Natural killer cell treated with Interleukin-12 subunit alpha and Interleukin-12 subunit beta and Interleukin-15 and Interleukin-18, amount 100 ng/mL, for 72 hours (primary cell): ENCODE results near the gene CERS6. TPM values are rescaled to one million over a fixed set of nuclear protein-coding genes. Genes with fewer than 3 reads are reported as not detected.
"Not testable (repeated sequence)": the region's sequence is repeated elsewhere in the genome, so short reads cannot be mapped to it uniquely, and the experiment has no call there.

ENCODE experiments used
- ATAC-seq, 2 donors: fragments of 150-1000 bp; cut with Tn5 transposase in 1 of 2; sonication (Bioruptor Pico), chemical (Tn5 transposase) in 1 of 2; 2 replicates each; pipeline ENCODE4 v1.10.0; 2021
- DNase-seq: peaks from one replicate; pipeline ENCODE4 v3.0.0; 2022; ENCODE audit warnings: low spot score
- H3K27ac Mint-ChIP-seq, 2 donors: 1 replicate in 1 of 2; 2 replicates in 1 of 2; pipeline ENCODE4 v1.8.0; 2022; ENCODE audit warnings: mixed read lengths in 2 of 2, mild to moderate bottlenecking in 1 of 2, moderate library complexity in 1 of 2
- H3K27me3 Mint-ChIP-seq, 2 donors: 1 replicate in 1 of 2; 2 replicates in 1 of 2; pipeline ENCODE4 v1.8.0; 2022; ENCODE audit warnings: mixed read lengths in 2 of 2
- H3K36me3 Mint-ChIP-seq: one replicate; pipeline ENCODE4 v1.8.0; 2022; ENCODE audit warnings: mixed read lengths
- H3K4me1 Mint-ChIP-seq, 2 donors: 1 replicate in 1 of 2; 2 replicates in 1 of 2; pipeline ENCODE4 v1.8.0; 2022; ENCODE audit warnings: low read depth in 2 of 2, mixed read lengths in 2 of 2, mild to moderate bottlenecking in 1 of 2
- H3K4me3 Mint-ChIP-seq: one replicate; pipeline ENCODE4 v1.8.0; 2022; ENCODE audit warnings: mixed read lengths
- H3K9me3 Mint-ChIP-seq: 2 replicates; pipeline ENCODE4 v1.8.0; 2022; ENCODE audit warnings: mixed read lengths
- total RNA-seq, 2 donors: library from RNA; stranded (reverse); gene quantifications; one replicate each; pipeline ENCODE4 v1.2.3, GENCODE V29; 2022

CERS6 gene
- total RNA-seq, 2 donors from 2014 or later: 17.8 to 19.5 TPM

GRCh38 chr2:168639441-168639898 lies 183.4 kb downstream of the CERS6 start:
- H3K9me3 Mint-ChIP-seq: no peaks in the 10 kb centered on the region
- no peak for DNase-seq
- H3K27me3 Mint-ChIP-seq: no peaks in the 10 kb centered on the region
- no peak for ATAC-seq
- H3K4me1 Mint-ChIP-seq: peaks cover 17 to 21% of the 10 kb centered on the region in 2 donors
- no peak overlapping the region for H3K27ac Mint-ChIP-seq
- H3K4me3 Mint-ChIP-seq: no peak overlapping the region
- no peaks in the 10 kb centered on the region for H3K36me3 Mint-ChIP-seq

DNA sequence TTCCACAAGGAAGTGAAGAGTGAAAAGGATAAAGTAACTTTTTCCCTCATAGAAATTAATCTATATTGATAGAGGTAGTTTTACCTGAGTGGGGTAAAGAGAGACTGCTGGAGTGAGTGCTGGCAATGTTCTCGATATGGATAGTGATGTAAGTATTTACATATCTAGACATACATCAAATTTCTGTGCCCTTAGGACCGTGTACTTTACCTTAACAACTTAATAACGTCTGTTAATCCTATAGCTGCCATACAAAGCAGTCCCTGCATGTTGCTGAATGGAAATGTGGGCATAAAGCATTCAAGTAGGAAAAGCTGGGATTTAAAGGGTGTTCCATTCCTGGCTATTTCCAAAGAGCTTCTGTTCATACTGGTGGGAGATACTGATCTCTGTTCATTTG lies 184.0 kb downstream of the CERS6 start:
- Mint-ChIP-seq H3K4me3 (no peak overlapping the region), H3K36me3 (no peaks in the 10 kb centered on the region), H3K9me3 (no peaks in the 10 kb centered on the region), H3K27ac (no peak overlapping the region), H3K27me3 (no peaks in the 10 kb centered on the region), H3K4me1 (peaks cover 15 to 18% of the 10 kb centered on the region in 2 donors)
- ATAC-seq (no peak), DNase-seq (no peak)

DNA sequence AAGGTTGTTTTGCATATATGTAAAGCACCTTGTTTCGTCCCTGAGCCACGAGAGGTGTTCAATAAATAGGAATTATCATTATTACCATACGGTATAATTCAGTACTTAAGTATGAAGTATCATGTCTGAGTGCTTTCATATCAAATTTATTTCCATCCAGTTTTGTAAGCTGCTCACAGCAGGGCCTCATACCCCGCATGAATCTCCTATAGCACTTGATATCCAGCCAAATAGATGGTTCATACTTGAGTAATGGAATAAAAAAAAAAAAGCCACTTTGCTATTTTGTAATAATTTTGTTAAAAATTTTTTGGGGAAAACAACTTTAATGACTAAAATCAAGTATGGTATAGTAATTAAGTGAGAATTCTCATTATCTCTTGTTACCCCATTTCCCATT lies 185.6 kb downstream of the CERS6 start:
- ATAC-seq: no peak
- Mint-ChIP-seq H3K9me3 (peaks cover 6% of the 10 kb centered on the region), H3K27me3 (no peaks in the 10 kb centered on the region), H3K4me1 (peaks cover 16 to 24% of the 10 kb centered on the region in 2 donors), H3K27ac (no peak overlapping the region), H3K4me3 (no peak overlapping the region), H3K36me3 (no peaks in the 10 kb centered on the region)
- DNase-seq: no peak

- H3K27me3 Mint-ChIP-seq: no peaks in the 10 kb centered on the region
- peaks cover 14 to 25% of the 10 kb centered on the region in 2 donors for H3K4me1 Mint-ChIP-seq
- no peak overlapping the region for H3K4me3 Mint-ChIP-seq
- no peak overlapping the region for H3K27ac Mint-ChIP-seq
- H3K9me3 Mint-ChIP-seq: peaks cover 7% of the 10 kb centered on the region
- H3K36me3 Mint-ChIP-seq: no peaks in the 10 kb centered on the region
- ATAC-seq: no peak
- DNase-seq: no peak
Observed at GRCh38 chr2:168642873-168643272, 186.8 kb downstream of the CERS6 start.

DNA sequence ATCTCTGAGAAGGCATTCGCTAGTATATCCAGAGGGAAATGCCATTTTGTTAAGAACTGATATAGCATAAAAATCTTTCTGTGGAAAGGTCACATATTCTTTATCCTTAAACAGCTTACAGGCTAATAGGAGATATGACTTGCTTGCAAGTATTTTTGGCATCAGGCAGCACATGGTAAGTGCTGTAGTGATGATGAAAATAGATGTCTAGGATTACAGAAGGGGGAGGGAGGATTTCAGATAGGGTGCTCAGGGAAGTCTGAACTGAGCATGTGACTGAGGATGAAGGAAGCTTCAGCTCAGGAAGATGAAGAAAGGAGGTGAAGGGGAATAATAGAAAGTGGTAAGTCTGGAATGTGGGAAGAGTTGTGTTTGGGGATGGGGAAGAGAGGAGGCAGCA lies 187.9 kb downstream of the CERS6 start:
- no peaks in the 10 kb centered on the region for H3K36me3 Mint-ChIP-seq
- H3K9me3 Mint-ChIP-seq: peaks cover 7% of the 10 kb centered on the region
- H3K4me3 Mint-ChIP-seq: no peak overlapping the region

GRCh38 chr2:168645696-168646338 lies 189.7 kb downstream of the CERS6 start:
- DNase-seq (no peak), ATAC-seq (no peak)
- no peaks in the 10 kb centered on the region for H3K36me3 Mint-ChIP-seq
- H3K4me3 Mint-ChIP-seq: no peak overlapping the region
- peak overlapping the region in 1 of 2 donors; percentile 13 for H3K27ac Mint-ChIP-seq
- H3K9me3 Mint-ChIP-seq: peaks cover 7% of the 10 kb centered on the region
- no peaks in the 10 kb centered on the region for H3K27me3 Mint-ChIP-seq
- H3K4me1 Mint-ChIP-seq: peaks cover 17 to 25% of the 10 kb centered on the region in 2 donors

More for the DNA sequence above, 187.9 kb downstream of the CERS6 start:
- H3K27ac Mint-ChIP-seq: peak overlapping the region in 1 of 2 donors; percentile 1
- ATAC-seq (no peak), DNase-seq (no peak)
- H3K4me1 Mint-ChIP-seq: peaks cover 14 to 25% of the 10 kb centered on the region in 2 donors
- no peaks in the 10 kb centered on the region for H3K27me3 Mint-ChIP-seq

GRCh38 chr2:168649105-168649504 lies 193.0 kb downstream of the CERS6 start:
- Mint-ChIP-seq H3K4me3 (no peak overlapping the region), H3K4me1 (peaks cover 16% of the 10 kb centered on the region in 2 donors), H3K9me3 (peaks cover 7% of the 10 kb centered on the region), H3K36me3 (no peaks in the 10 kb centered on the region), H3K27me3 (no peaks in the 10 kb centered on the region), H3K27ac (no peak overlapping the region)
- no peak for DNase-seq
- no peak for ATAC-seq

DNA sequence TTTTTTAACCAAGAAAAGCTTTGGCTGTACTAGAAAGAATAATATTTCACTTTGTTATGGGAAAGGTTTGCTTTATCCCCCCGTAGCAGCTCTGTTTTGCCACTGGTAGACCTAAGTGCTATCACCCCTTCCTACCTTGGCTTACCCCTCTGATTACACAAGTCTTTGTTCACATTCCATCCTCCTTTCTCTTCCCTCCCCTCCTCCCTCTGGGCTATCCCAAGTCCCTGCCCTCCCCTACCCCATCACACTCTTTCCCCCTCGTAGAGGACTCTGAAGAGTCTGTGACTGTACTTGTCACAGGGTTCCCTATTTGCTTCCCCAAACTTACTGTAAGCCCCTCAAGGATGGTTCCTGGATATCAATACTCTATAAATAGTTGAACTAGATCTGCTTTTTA lies 193.5 kb downstream of the CERS6 start:
- peaks cover 7% of the 10 kb centered on the region for H3K9me3 Mint-ChIP-seq
- H3K4me3 Mint-ChIP-seq: no peak overlapping the region
- ATAC-seq (no peak), DNase-seq (no peak)
- no peaks in the 10 kb centered on the region for H3K27me3 Mint-ChIP-seq
- H3K27ac Mint-ChIP-seq: no peak overlapping the region
- H3K36me3 Mint-ChIP-seq: no peaks in the 10 kb centered on the region
- H3K4me1 Mint-ChIP-seq: peaks cover 11 to 13% of the 10 kb centered on the region in 2 donors

DNA sequence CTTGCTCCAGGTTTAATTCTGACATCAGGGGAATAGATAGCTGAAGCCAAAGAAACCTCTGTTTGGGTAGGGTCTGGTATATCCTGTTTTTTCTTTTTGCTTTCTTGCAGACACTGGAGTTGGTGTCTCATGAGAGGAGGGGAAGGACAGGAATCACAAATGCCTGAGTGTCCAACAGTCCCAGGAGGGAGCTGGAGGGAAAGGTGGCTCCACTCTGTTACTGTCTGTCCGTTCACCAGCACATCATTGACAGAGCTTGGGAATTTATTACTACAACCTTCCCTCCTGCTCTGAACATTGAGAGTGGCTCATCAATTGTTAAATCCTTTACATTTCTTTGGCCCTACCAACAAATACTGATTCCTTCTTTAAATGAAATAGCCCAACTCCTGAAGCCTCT lies 194.1 kb downstream of the CERS6 start:
- no peak overlapping the region for H3K27ac Mint-ChIP-seq

DNA sequence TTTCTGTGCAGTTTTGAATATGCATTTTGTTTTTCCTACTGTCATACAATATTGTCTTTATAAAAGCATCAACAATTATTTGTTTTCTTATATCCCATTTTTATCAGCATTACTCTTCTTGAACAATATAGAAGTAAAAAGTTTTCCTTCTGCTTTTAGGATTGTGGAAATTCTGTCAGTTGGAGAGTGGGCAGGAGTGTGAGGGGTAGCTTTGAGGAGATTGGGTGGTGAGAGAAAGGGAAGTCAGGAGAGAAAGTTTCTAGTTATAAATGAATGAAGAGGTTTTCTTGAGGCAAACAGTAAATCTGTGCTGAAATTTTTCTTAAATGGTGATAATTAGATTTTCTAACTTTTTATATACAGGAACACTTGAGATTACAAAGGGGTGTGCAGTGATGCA lies 194.7 kb downstream of the CERS6 start:
- Mint-ChIP-seq H3K4me1 (peaks cover 8 to 9% of the 10 kb centered on the region in 2 donors), H3K27ac (no peak overlapping the region), H3K9me3 (peaks cover 5% of the 10 kb centered on the region), H3K4me3 (no peak overlapping the region), H3K27me3 (no peaks in the 10 kb centered on the region), H3K36me3 (no peaks in the 10 kb centered on the region)
- no peak for DNase-seq
- no peak for ATAC-seq

More for the DNA sequence above, 194.1 kb downstream of the CERS6 start:
- no peaks in the 10 kb centered on the region for H3K36me3 Mint-ChIP-seq
- peaks cover 7% of the 10 kb centered on the region for H3K9me3 Mint-ChIP-seq
- H3K4me3 Mint-ChIP-seq: no peak overlapping the region
- no peaks in the 10 kb centered on the region for H3K27me3 Mint-ChIP-seq
- ATAC-seq (no peak), DNase-seq (no peak)
- H3K4me1 Mint-ChIP-seq: peaks cover 11 to 13% of the 10 kb centered on the region in 2 donors

GRCh38 chr2:168652997-168653921 lies 197.2 kb downstream of the CERS6 start:
- no peak overlapping the region for H3K4me3 Mint-ChIP-seq
- ATAC-seq (no peak), DNase-seq (no peak)
- no peaks in the 10 kb centered on the region for H3K27me3 Mint-ChIP-seq
- H3K27ac Mint-ChIP-seq: no peak overlapping the region
- peaks cover 0 to 5% of the 10 kb centered on the region in 2 donors for H3K4me1 Mint-ChIP-seq
- H3K9me3 Mint-ChIP-seq: no peaks in the 10 kb centered on the region
- H3K36me3 Mint-ChIP-seq: no peaks in the 10 kb centered on the region

DNA sequence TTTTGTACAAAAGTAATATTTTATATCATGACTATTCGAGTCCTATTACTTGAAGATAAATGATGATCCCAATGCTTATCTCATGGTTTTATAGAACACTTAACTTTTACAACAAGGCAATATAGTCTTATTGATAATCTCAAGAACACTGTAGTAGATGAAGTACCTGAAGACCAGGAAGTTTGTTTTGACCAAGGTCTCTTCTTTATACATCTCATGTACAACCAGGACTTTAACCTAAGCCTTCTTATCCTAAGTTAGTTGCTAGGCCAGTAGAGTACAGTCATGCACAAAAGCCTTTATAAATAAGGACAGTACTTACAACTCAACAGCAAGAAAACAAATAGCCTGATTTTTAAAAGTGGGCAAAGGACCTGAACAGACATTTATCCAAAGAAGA lies 198.6 kb downstream of the CERS6 start:
- no peak overlapping the region for H3K4me3 Mint-ChIP-seq
- no peak for DNase-seq
- no peak for ATAC-seq
- no peaks in the 10 kb centered on the region for H3K9me3 Mint-ChIP-seq
- H3K4me1 Mint-ChIP-seq: peaks cover 0 to 5% of the 10 kb centered on the region in 2 donors
- no peaks in the 10 kb centered on the region for H3K27me3 Mint-ChIP-seq
- no peaks in the 10 kb centered on the region for H3K36me3 Mint-ChIP-seq
- H3K27ac Mint-ChIP-seq: no peak overlapping the region

DNA sequence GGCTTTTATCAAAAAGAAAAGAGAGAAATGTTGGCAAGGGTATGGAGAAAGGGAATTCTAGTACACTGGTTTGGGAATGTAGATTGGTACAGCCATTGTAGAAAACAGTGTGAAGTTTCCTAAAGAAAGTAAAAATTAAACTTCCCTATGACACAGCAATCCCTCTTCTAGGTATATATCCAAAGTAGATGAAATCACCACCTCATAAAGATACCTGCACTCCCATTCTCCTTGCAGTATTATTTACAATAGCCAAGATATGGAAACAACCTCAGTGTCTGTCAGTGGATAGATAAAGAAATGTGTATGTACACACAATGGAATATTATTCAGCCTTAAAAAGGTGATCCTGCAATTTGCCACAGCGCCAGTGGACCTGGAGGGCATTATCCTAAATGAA lies 199.1 kb downstream of the CERS6 start:
- Mint-ChIP-seq H3K36me3 (no peaks in the 10 kb centered on the region), H3K9me3 (no peaks in the 10 kb centered on the region), H3K4me1 (peaks cover 0 to 5% of the 10 kb centered on the region in 2 donors), H3K4me3 (no peak overlapping the region), H3K27ac (no peak overlapping the region), H3K27me3 (no peaks in the 10 kb centered on the region)
- ATAC-seq (no peak), DNase-seq (no peak)

DNA sequence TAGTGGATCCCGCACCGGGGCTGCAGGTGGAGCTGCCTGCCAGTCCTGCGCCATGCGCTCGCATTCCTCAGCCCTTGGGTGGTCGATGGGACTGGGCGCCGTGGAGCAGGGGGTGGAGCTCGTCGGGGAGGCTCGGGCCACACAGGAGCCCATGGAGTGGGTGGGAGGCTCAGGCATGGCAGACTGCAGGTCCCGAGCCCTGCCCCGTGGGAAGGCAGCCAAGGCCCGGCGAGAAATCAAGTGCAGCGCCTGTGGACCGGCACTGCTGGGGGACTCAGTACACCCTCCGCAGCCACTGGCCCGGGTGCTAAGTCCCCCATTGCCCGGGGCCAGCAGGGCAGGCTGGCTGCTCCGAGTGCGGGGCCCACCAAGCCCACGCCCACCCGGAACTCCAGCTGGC lies 201.3 kb downstream of the CERS6 start:
- ATAC-seq, H3K4me1 Mint-ChIP-seq, H3K9me3 Mint-ChIP-seq, H3K27me3 Mint-ChIP-seq, H3K4me3 Mint-ChIP-seq, H3K36me3 Mint-ChIP-seq, DNase-seq, H3K27ac Mint-ChIP-seq: not testable (repeated sequence)
